GM10847 (cell line): ENCODE results near the gene ITK.

Experiments
- POLR2A ChIP-seq: IDR thresholded peaks from 2 replicates; pipeline ENCODE4 v1.6.1; 2011; ENCODE audit not compliant: insufficient read length; ENCODE audit errors: extremely low read depth

Gene ITK

DNA sequence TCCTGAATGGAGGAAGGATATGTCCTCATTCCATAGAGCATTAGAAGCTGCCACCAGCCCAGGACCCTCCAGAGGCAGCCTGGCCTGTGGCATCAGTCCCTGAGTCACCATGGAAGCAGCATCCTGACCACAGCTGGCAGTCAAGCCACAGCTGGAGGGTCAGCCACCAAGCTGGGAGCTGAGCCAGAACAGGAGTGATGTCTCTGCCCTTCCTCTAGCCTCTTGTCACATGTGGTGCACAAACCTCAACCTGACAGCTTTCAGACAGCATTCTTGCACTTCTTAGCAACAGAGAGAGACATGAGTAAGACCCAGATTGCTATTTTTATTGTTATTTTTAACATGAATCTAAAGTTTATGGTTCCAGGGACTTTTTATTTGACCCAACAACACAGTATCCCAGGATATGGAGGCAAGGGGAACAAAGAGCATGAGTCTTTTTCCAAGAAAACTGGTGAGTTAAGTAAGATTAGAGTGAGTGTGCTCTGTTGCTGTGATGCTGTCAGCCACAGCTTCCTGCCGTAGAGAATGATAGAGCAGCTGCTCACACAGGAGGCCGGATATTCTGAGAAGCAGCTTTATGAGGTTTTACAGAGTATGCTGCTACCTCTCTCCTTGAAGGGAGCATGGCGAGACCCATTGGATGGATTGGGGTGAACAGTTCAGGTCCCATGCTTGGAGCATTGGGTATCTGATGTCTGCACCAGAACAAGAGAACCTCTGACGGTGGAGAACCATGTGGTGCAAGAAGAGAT, 72.2 kb downstream of the ITK start:
- TF ChIP-seq POLR2A, result no peak

DNA sequence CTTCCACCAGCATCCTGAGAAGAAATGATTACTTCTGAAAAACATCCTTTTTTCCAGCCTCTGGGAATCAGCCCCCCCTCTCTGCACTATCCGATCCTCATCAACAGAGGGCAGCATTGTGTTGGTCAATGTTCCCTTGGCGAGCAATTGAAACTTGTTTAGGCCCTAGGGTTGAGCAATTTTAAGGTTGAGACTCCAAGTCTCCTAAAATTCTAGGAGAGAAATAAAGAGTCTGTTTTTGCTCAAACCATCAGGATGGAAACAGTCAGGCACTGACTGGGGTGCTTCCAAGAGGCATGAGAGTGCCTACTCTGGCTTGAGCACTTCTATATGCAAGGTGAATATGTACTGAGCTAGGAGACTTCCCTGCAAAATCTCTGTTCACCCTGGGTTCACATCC, 72.9 kb downstream of the ITK start:
- TF ChIP-seq POLR2A, result no peak

DNA sequence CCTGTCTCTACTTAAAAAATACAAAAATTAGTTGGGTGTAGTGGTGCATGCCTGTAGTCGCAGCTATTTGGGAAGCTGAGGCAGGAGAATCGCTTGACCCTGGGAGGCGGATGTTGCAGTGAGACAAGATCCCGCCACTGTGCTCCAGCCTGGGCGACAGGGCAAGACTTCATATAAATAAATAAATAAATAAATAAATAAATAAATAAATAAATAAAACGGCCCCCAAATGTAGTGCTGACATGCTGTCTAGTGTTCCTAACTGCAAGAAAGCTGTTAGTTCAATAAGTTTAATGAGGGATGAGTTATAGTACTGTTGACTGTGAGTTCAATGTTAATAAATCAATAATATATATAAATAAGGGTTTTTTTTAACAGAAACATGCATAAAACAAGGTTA, 77.8 kb downstream of the ITK start:
- TF ChIP-seq POLR2A, result no peak

DNA sequence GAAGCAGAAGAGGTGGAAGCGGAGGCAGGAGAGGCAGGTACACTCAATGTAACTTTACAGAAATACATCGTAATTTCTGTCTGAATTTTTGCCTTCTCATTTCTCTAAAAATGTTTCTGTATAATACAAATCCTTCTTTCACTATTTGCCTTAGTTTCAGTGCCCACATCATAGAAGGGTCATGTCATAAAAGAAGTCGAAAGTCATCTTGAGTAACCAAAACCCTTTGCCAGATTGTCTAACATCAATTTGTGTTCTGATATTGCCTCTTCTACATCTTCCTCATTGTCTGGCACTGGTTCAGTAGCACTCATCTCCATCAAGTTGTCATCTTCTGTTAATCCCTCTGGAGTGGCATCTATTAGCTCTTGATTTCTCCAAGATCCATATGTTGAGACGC, 79.1 kb downstream of the ITK start:
- no peak for TF ChIP-seq POLR2A

DNA sequence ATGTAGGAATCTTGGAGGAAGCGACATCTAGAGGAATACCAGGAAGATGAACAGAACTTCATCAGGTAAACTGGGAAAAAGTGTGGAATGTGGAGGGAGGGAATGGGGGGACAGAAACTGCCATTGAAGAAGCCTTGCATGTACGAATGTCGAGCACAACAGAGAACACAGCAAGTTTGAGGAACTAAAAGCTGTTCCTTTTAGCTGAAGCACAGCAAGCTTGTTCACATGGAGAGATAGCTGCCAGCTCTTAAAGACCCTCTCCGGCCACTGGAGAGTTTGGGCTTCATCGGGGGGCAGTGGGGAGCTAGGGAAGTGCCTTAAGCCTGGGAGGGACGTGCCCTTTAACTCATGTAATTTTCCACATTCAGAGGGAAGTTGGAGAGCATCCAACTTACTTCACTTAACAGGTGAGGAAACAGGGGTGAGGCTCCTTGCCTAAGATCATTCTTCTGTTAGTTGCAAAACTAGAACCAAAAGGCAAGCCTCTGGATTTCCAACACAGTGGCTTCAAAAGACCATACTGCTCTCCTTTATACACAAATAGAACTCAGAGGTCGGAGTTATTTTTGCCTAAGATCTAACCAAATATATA, 83.0 kb downstream of the ITK start:
- no peak for TF ChIP-seq POLR2A

DNA sequence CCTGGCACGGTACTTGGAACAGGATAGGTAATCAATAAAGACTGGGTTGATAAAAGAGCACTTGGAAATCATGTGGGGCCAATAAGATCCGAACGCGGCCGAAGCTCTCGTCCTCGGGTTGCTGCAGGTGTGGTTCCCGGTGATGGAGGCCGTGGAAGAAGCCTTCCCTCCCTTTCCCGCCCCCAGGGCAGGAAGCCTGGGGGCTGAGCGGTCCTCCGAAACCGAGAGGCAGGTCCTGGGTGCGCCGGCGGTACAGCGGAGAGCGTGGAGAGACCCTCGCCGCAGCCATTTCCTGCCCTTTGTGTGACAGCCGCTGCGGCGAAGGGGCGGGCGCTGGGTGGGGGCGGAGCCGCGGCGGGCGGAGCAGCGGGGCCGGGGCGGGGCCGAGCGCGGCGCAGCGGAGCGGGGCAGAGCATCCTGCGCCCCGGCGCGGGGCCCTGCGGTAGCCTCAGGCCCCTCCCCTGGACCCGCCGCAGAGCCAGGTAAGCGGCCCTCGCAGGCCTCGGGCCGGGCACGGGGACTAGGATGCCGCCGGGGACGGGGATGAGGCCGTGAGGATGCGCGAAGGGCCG, 85.2 kb downstream of the ITK start, which contains the start of gene CYFIP2:
Gene CYFIP2, plus strand, starts transcription at position 410 of the 572 bp plus-strand sequence. CDS start 19,239 bp downstream, outside the sequence.
- TF ChIP-seq POLR2A, result peak; percentile 51

DNA sequence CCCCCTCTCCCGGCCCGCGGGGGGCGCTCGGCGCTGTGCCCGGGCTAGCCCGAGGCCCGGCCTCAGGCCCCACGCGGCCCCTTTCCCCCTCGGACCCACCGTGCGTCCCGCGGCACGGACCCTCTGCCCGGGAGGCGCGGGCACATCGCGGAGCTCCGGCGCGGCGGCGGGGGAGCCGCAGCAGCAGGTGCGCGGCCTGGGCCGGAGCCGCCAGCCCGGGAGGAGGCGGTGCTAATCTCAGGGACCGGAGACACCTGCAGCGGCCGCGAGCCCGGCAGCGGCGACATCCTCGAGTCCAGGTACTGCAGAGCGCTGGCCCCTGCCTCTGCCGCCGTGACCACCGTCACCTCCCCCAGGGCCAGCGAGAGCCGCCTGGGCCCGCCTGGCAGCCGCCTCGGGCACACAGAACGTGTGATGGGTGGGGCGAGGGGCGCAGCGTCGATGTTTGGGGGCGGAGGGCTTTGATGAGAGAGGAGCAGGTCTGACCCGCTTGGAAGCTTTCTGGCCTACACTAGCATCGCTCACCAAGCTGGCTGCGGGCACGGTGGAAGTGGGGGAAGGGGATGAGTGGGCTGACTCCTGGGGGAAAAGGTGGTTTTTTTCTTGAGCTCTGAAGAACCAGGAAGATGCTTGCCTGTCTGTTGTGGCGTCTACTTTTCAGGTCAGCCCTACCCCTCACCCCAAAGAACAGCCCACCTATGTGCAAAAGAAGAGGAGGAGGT, 85.8 kb downstream of the ITK start:
- TF ChIP-seq POLR2A, result no peak

DNA sequence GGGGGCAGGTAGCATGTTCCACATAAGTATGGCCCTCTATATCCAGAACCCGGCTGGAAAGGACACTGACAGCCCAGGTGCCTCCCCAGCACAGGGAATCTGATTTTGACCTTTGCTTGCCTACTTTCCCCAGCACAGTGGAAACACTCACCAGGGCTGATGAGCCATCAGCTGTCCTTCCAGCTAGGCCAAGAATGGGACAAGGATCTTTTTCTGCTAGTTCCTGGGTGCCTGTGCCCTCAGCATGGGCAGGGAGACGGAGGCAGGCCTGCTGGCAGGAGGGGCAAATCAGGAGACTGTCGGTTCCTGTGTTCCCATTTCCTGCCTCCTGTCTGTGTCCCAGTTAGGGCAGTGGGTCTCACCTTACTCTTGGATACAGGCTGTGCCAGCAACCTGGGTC, 86.4 kb downstream of the ITK start:
- TF ChIP-seq POLR2A, result no peak

DNA sequence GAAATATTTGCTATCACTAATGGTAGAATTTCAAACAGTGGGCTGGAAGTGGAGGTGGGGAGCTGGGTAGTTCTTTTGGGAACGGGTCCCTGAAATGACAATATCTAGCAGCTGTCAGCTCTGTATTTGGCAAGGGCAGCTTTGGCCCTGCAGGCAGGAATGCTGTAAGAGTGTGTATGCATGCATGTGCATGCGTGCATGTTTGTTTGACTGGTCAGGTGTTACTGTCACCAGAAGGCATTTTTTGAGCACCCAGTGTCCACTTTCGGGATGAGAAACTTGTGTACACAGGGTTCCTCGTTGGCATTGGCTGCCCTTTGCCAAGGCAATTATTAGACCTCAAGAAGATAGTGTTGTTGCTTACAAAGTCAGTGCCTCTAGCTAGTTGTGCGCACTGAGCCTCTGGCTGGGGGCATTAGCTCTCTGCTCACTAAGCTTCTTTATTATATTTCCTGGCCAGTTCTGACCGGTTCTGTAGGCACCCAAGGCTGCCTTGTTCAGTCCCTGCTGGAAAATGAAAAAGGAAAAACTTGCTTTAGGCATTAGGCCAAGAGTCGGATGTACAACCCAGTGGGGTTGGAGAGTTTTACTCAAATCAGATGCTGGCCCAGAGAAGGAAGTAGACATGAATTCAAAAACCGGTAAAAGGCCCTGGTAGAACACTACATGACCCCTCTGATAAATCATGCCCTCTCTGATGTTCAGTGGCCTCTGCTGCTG, 87.3 kb downstream of the ITK start:
- TF ChIP-seq POLR2A, result no peak

DNA sequence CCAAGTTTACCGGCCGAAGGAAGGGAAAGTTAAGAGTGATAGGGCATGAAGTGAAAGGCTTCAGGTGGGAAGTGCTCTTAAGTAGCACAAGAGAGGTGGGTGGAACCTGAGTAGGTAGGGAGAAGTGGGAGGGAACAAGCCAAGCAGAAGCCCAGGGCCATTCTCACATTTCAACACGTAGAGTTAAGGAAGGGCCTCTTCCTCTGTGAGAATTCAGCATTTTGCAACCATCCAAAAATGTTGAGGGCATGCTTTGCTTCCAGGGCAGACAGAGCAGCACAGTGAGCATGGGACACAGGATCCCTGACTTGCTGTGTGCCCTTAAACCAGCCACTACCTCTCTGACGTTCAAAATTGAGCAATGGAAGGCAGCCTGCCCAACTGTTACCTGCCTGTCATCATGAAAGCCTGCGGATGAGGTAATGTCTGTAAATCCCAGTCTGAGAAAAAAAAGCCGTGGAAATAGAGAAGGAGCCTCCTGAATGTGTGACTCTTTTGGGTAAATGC, 88.6 kb downstream of the ITK start:
- TF ChIP-seq POLR2A, result no peak

DNA sequence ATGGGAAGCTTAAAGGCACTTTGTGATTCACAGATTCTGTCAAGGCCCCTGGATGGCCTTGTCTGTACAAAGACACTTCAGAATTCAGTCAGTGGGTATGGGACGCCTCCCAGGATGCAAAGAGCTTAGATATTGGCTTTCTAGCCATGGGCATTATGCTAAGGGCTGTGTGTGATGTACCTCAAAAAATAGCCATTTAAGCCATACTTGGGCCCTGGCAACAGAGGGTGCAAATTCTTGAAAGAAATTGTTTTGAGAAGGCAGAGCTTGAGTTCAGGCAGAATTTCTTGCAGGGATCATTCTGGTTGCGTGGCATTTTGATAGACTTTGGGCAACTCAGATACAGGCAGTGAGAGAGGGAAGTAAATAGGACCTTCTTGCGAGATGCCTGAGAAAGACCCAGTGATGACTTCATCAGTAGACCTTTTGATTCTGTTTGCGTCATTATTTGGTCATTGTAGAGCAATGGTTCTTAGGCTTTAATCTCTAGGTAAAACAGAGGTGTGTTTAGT, 89.2 kb downstream of the ITK start:
- no peak for TF ChIP-seq POLR2A

DNA sequence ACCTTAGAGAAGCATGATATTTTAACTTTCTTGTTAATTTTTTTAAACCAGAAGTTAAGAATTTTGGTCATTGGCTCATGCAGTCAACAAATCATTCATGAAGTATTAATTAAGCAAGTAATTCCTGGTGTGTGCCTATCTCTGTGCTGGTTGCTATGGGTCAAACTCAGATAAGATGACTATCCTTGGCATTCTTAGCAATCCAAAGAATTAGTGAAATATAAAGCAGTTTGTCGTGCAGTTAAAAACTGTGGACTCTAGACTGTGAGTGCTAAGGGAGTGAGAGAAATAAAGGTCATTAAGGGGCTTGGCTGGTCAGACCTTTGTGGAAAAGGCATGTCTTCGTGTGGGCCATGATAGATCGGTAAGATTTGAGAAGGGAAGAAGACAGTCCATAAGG, 90.1 kb downstream of the ITK start:
- no peak for TF ChIP-seq POLR2A

DNA sequence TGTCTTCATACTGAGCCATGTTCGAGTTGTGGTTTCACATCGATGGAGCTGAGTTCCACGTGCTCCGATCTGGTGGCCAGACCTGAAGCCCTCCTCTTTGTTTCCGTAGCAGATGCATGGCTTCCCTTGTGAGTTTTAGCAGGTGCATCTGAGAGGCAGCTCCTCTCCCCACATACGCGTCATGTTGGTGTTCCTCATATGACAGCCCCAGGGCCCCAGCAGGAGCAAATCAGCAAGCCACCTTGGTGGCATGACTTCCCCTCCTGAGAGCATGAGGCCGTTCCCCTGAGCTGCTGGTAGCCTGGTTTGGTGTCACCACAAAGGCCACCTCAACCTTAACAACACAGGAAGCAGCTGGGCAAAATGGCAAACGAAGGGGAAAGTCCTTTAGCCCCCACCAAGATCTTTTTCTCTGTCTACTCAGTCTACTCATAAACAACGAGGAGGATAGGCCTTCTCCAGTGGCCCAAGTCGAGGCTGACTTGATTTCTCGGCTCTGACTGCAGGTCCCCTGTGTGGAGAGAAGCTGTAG, 91.2 kb downstream of the ITK start:
- TF ChIP-seq POLR2A, result peak; percentile 35

DNA sequence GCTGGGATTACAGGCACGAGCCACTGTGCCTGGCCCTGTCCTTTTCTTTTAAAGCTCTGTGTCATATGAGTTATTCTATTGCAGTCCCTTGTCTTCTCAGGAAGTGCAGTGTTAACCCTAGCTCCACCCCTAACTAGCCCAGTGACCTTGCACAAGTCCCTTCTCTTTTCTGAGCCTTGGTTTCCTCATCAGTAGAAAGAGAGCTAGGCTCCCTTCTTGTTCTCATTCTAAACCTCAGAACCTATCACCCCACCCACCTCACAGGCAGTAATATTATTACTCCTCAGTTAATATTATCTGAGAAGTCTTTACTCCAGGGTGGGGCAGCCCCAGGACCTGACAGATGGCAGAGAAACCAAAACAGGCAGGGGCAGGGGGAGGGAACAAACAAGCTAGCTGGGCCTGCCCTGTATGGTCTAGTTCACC, 92.5 kb downstream of the ITK start:
- no peak for TF ChIP-seq POLR2A
